AG04449 (cell line): ENCODE measurements around the gene P2RX7.

Source experiments
- CTCF ChIA-PET: fragments of 350-600 bp; formaldehyde crosslinking; extraction: SDS; loops from one replicate; lab custom pipeline; 2021; ENCODE audit warnings: antibody characterized with exemption; lab: Yijun Ruan, JAX
- POLR2A ChIA-PET: fragments of 400-600, 350-600 bp; formaldehyde crosslinking; extraction: SDS; loops from one replicate; lab custom pipeline; 2020; ENCODE audit warnings: antibody characterized with exemption, inconsistent platforms; lab: Yijun Ruan, JAX
- DNase-seq: peaks from one replicate; pipeline ENCODE4 v3.0.0-alpha.2; 2010; ENCODE audit warnings: low read depth, low spot score
- H3K4me3 ChIP-seq: 2 replicates; pipeline ENCODE4 v1.5.1; 2011; ENCODE audit warnings: low read depth, mild to moderate bottlenecking, control low read depth, low read length
- TF ChIP-seq, protein P1 (sequence below): IDR thresholded peaks from one replicate; pipeline ENCODE4 v1.5.1; 2011; ENCODE audit warnings: mild to moderate bottlenecking, moderate library complexity, low read length, control low read depth, inconsistent platforms; ENCODE audit not compliant: insufficient read depth; ENCODE audit errors: missing control alignments

The P2RX7 gene

DNA sequence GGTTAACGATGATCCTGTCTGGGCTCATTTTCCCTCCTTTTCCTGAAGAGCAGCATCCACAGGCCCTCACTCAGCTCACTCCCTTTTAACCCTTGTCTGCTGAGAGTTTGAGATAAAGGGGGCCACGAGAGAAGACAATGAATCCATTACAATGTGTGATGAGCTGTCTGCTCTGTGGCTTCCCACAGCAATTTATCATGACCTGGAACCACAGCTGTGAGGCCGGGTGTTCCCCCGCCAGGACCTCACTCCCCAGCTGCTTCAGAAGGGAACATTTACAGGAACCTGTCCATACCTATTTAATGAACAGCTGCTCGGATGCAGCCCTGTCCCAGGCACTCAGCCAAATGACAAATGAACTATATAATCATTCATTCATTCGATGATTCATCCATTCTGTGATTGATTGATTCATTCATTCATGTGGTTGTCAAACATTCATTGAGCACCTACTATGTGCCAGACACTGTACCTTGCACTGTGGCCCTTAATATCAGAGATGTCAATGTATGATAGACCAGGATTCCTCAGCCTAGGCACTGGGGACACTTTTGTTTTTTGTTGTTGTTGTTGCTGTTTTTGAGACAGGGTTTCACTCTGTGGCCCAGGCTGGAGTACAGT, 18.5 kb upstream of the P2RX7 start:
- DNase-seq = no peak
- TF ChIP-seq, protein P1, sequence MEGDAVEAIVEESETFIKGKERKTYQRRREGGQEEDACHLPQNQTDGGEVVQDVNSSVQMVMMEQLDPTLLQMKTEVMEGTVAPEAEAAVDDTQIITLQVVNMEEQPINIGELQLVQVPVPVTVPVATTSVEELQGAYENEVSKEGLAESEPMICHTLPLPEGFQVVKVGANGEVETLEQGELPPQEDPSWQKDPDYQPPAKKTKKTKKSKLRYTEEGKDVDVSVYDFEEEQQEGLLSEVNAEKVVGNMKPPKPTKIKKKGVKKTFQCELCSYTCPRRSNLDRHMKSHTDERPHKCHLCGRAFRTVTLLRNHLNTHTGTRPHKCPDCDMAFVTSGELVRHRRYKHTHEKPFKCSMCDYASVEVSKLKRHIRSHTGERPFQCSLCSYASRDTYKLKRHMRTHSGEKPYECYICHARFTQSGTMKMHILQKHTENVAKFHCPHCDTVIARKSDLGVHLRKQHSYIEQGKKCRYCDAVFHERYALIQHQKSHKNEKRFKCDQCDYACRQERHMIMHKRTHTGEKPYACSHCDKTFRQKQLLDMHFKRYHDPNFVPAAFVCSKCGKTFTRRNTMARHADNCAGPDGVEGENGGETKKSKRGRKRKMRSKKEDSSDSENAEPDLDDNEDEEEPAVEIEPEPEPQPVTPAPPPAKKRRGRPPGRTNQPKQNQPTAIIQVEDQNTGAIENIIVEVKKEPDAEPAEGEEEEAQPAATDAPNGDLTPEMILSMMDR = no peak
- H3K4me3 ChIP-seq = no peak overlapping the region
- POLR2A ChIA-PET = no interaction called here
- CTCF ChIA-PET = interaction anchor here (0.8 to 7.4 kb wide), 4 partner anchors 52 to 532 kb away, joined by 3 to 45 read pairs (median 3); partner anchors contain the start of gene POP5

DNA sequence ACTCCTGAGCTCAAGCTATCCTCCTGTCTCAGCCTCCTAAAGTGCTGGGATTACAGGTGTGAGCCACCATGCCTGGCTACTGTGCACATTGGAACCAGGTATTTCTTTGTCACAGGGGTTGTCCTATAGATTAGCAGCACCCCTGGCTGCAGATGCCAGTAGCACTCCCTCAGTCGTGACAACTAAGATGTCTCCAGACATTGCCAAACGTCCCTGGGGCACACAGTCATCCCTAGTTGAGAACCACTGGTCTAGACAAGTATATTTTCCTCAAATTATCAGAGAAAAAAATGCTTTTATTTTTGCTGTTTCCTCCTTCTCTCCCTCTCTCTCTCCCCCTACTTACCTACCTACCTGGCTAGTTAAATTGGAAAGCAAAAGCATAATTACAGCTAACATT, 17.9 kb upstream of the P2RX7 start:
- TF ChIP-seq, protein P1 = no peak
- H3K4me3 ChIP-seq = no peak overlapping the region
- no peak for DNase-seq
- POLR2A ChIA-PET = no interaction called here
- CTCF ChIA-PET = interaction anchor here (0.8 to 7.4 kb wide), 3 partner anchors 53 to 533 kb away, joined by 3 to 45 read pairs (median 3); partner anchors contain the start of gene POP5

DNA sequence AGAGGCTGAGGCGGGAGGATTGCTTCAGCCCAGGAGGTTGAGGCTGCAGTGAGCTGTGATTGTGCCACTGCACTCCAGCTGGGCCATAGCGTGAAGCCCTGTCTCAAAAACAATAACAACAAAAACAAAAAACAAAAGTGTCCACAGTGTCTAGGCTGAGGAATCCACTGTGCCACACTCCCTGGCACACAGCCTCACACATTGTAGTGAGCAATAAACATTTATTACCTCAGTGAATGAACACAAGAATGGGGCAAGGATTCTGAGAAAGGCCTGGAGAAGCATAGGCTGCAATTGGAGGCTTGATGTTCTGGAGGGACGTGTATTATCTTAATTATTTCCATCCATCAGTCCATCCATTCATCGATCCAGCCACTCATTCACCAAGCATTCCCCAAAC, 17.1 kb upstream of the P2RX7 start:
- POLR2A ChIA-PET = no interaction called here
- CTCF ChIA-PET = interaction anchor here (7.4 kb wide), 1 partner anchor 533 kb away, joined by 45 read pairs; the partner anchor contains the start of gene POP5
- no peak for DNase-seq
- TF ChIP-seq, protein P1 = no peak
- no peak overlapping the region for H3K4me3 ChIP-seq

DNA sequence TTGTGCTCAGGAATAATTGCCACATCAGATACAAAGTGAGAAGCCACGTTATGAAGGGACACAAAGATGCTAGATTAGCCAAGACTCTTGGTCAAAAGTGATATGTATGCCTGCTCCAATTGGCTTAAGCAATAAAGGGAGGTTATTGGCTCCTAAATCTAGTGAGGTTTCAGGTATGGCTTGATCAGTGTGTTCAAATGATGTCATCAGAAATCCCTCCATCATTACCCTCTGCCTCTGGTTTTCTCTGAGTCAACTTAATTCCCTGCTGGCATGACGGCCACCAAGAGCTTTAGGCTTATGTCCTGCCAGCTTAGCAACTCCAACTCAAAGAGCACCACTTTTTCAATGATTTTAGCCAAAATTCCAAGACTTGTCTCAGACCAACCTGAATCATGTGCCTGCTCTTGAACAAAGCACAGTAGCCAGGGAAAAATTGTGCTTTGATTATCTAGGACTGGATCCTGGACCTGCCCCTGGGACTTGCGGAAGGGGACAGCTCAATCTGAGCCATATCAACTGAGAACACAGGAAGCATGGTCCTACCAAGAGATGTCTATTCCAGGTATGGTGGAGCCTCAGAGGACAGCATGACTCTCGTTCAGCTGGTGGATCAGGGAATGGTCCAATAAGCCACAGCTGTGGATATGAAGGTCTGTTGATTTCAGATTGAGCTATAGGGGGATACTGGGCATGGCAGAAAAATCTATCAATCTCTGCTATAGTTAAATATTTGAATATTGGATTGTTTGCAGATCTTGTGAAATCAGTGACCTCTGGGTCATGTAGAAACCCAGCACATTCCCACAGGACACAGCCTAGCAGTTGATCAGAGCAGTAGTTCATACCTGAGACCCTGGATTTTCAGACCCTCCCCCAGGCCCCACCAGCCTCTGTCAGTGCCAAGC, 16.1 kb upstream of the P2RX7 start:
- no peak for DNase-seq
- ChIA-PET POLR2A (no interaction called here), CTCF (no interaction called here)
- no peak overlapping the region for H3K4me3 ChIP-seq
- TF ChIP-seq, protein P1 = no peak

DNA sequence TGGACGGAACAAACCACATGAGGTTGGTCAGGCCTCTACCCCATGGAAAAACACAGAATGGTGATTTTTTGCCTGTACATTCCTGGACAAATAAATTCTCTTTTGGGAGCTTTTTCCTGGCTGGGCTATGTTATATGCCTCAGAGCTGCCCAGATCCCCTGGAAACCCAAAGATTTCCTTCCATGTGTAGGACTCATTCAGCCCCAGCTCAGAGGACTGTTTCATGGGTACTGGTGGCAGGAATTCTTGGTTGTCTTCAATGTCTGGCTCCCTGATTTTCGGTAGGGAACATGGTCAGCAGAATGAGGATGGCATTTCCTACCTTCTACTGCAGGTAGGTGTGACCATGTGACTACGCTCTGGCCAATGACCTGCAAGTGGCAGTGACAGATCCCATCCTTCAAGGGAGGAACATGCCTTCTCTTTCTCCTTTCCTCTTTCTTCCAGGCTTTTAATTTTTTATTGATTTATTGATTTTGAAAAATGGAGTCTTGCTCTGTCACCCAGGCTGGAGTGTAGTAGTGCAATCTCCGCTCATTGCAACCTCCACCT, 15.4 kb upstream of the P2RX7 start:
- CTCF ChIA-PET = interaction anchor here (3.7 kb wide), 1 partner anchor 7 kb away, joined by 24 read pairs; no protein-coding TSS in a partner anchor

More for the DNA sequence above, 15.4 kb upstream of the P2RX7 start:
- no peak overlapping the region for H3K4me3 ChIP-seq
- POLR2A ChIA-PET = no interaction called here
- DNase-seq = no peak
- TF ChIP-seq, protein P1 = no peak
